ENCODE measurements around the gene ZNF521.

Gene ZNF521

DNA sequence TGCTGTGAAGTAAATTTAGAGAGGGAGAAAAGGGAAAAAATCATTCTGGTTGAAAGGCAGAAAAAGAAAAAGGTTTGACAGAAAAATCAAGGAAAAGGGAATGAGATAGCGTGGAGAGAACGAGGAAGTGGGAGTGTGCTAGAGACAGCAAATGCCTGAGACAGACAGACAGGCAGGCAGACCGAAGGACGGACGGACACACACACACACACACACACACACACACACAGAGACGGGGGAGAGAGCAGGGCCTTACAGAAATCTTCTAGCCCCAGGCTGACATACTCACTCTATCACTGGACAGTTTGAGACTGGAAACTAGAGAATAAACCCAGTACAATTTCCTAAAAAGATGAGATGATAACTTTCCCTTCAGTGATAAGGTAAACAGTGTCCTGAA is 238.4 kb downstream of the ZNF521 start:
- DNase-seq = no peak

DNA sequence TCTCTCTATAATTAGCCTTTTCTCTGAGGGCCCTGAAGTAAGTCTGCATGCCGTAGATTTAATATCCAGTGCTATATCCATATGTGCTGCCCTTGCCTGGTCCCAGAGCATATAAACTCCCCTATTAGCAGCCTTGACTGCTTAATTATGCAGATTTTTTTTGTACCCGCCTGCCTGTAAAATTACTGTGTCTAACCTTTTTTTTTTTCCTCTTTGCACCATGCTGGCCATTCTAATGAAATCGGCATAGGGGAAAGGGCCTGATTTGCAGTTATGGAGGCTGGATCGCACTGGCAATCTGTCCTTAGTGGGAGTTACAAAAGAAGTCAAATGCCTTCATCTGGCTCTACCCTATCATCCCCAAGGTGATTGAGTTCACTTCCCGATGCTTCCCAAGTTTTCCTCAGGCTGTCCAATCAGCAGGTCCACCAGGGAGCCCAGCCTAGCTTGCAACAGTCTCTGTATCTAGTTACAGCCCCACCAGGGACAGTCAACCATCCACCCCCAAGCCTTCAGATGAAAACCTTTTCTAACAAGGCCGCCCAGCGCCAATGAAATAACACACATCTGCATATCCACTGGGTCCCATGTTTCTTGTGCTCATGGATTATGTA is 239.0 kb downstream of the ZNF521 start:
- DNase-seq = no peak

GRCh38 chr18:25111377-25112288 is 240.3 kb downstream of the ZNF521 start:
- no peak for DNase-seq

GRCh38 chr18:25109484-25109883 is 242.5 kb downstream of the ZNF521 start:
- no peak for DNase-seq

DNA sequence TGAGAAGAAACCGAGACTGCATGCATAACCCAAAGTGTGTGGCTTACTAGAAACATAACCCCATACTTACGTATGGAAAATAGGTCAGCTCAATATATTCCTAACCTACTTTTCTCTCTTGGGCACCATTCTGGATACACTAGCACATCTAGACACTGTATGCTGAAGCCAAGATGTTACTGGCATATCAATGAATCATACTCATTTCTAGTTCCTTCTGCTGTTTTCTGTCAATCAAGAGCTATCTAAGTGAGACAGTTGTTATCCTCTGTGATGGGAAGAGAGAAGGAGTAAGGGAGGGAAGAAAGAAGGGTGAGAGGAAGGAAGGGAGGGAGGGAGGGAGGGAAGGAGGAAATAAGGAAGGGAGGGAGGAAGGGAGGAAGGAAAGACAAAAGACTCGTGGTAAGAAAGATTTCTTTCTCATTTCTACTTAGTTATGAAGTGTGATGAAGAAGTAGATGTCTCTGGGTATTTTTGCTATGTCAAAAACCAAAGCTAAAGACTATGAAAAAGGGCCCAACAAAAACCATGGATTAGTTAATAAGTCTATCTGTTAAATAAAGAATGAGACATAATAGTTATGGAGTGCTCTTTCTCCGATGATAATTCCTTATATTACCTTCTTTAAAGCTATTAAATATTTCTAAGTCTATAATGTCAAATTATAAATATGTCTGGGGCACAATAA is 248.4 kb downstream of the ZNF521 start:
- DNase-seq = no peak

GRCh38 chr18:25102662-25103061 is 249.3 kb downstream of the ZNF521 start:
- DNase-seq = no peak

GRCh38 chr18:25100418-25100817 is 251.5 kb downstream of the ZNF521 start:
- no peak for DNase-seq

GRCh38 chr18:25099895-25100294 is 252.1 kb downstream of the ZNF521 start:
- no peak for DNase-seq

GRCh38 chr18:25097569-25098056 is 254.4 kb downstream of the ZNF521 start:
- DNase-seq = no peak

DNA sequence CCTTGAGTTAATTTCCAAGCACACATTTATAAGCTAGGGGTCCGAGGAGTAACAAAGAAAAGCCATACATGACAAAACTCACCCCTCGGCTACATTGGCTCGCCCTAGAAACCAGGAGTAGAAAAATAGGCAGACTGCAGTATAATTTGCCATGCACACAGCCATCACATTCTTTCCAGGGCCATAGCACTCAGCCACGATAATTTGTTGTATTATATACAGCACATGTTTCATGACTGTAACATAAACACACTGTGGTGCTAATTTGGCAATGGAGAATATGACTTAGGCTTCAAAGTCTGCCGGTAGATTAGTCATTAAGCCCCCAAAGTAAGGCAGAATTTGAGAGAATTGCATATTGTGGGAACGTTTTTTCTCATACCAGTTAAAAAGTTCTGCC is 254.9 kb downstream of the ZNF521 start:
- no peak for DNase-seq

DNA sequence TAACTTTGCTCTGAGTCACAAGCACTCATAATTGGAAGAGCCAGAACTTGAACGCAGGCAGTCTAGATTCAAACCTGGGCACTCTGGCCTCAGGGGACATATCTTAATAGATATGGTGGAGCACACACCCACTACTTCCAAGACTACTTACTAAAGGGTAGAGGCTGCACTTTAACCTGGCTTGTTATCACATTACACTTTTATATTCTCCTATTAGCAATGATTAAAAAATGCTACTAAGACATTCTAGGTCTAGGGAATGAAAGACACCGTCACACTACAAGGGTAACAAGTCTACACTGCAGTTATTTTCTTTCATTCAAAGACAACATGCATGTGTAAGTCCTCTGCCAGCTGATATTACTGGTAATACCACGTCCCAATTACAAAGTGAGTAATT is 258.8 kb downstream of the ZNF521 start:
- no peak for DNase-seq

- DNase-seq = no peak
These were observed 262.5 kb downstream of the ZNF521 start for GRCh38 chr18:25089470-25089869.

DNA sequence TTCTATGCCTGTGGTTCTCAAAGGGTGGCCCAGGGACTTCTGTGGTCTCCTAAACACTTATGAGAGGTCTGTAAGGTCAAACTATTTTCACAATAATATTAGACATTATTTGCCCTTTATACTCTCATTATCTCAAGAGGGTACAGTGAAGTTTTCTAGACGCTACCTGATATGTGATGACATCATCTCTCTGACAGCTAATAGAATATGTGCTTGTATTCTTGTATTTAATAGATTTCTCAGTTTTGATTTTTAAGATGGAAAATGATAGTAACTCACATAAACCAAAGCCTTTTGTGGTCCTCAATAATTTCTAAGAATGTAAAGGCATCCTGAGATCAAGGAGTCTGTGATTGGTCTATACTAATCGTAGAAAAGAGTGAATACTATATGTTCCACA is 265.1 kb downstream of the ZNF521 start:
- DNase-seq = no peak

GRCh38 chr18:25081001-25081400 is 271.0 kb downstream of the ZNF521 start:
- DNase-seq = no peak

GRCh38 chr18:25080211-25080610 is 271.8 kb downstream of the ZNF521 start:
- DNase-seq = no peak

- DNase-seq = no peak
These were observed 273.8 kb downstream of the ZNF521 start for GRCh38 chr18:25077944-25078723.

- no peak for DNase-seq
These were observed 274.7 kb downstream of the ZNF521 start for GRCh38 chr18:25077038-25077943.

- DNase-seq = no peak
These were observed 276.2 kb downstream of the ZNF521 start for GRCh38 chr18:25075783-25076182.

DNA sequence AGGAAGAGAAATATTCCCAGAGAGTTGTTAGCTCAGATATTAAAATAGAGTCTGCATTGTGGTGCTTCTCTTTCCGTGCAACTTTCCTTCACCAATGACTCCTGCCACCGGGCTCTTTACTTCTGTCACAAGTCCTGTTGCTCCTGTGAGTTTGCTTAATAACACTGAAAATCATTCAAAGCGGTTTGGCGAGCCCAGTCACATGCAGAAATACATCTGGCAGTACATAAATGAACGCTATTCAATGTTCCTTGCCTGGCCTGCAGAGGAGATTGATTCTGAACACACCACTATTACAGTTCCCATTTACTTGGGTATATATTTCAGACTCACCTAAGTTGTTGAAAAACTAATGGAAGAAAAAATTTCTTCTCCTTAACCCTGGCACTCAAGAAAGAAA is 276.6 kb downstream of the ZNF521 start:
- DNase-seq = no peak

- no peak for DNase-seq
These were observed 277.0 kb downstream of the ZNF521 start for GRCh38 chr18:25074925-25075324.

DNA sequence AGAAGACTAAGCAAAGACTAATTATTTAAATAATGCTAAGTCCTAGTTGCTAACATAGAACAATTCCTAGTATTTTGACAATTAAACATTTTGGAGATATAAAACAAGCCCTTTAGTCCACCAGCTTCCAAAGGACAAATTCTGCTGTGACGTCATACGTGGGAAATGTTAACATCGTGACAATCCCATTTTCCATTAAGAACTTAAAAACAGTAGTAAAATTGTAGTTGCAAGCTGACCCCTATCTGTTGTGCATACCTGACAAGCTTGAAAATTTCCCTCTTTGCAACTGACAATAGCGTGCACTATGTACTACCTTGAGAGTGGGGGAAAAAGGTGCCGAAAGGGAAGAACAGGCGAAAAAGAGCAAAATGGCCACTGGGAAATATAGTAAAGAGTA is 279.8 kb downstream of the ZNF521 start:
- DNase-seq = no peak
